K562 (cell line): ENCODE measurements around the gene FMOD. TPM values are rescaled to one million over a fixed set of nuclear protein-coding genes. Genes with fewer than 3 reads are reported as not detected.

ENCODE experiments used
- CBX5 ChIP-seq: IDR thresholded peaks from 2 replicates; pipeline ENCODE4 v1.6.1; 2014; ENCODE audit warnings: low read depth, borderline replicate concordance
- DDX20 ChIP-seq: fragments of 450-650 bp; IDR thresholded peaks from 2 replicates; pipeline ENCODE4 v1.6.1; 2016; ENCODE audit warnings: missing genetic modification characterization, low read depth, mild to moderate bottlenecking, missing compliant biosample characterization, moderate library complexity
- EP300 ChIP-seq: IDR thresholded peaks from 2 replicates; pipeline ENCODE4 v1.6.1; 2012; ENCODE audit warnings: low read length, improper control_type of control experiment
- FUS ChIP-seq: fragments of 200-400 bp; formaldehyde crosslinking; optimal IDR thresholded peaks from 2 replicates; pipeline ENCODE3; 2017; ENCODE audit warnings: low read depth, low read length
- HINFP ChIP-seq: fragments of 450-650 bp; conservative IDR thresholded peaks from 2 replicates; pipeline ENCODE4 v1.6.1; 2016; ENCODE audit warnings: missing genetic modification characterization, low read depth, mild to moderate bottlenecking, control low read depth, missing compliant biosample characterization
- KLF16 ChIP-seq: IDR thresholded peaks from 2 replicates; pipeline ENCODE4 v1.6.1; 2016; ENCODE audit warnings: antibody characterized with exemption
- KLF6 ChIP-seq: fragments of 250-450 bp; sonication (Bioruptor Pico); IDR thresholded peaks from 2 replicates; pipeline ENCODE4 v1.4.0; 2020; ENCODE audit warnings: mild to moderate bottlenecking, moderate library complexity, borderline replicate concordance
- MTA1 ChIP-seq: fragments of 450-650 bp; IDR thresholded peaks from 2 replicates; pipeline ENCODE4 v1.6.1; 2017; ENCODE audit warnings: borderline replicate concordance
- MYNN ChIP-seq, 2 experiments: sonication (generic); formaldehyde crosslinking in 1 of 2; IDR thresholded peaks; 2 replicates each; pipeline versions ENCODE4 v1.5.0 to v1.6.1; 2016 to 2020; ENCODE audit warnings: antibody characterized with exemption in 1 of 2, missing genetic modification reagents in 1 of 2
- NEUROD1 ChIP-seq: fragments of 150-350 bp; IDR thresholded peaks from 2 replicates; pipeline ENCODE4 v1.6.1; 2014; ENCODE audit warnings: borderline replicate concordance, low read length, low read depth; ENCODE audit not compliant: partially characterized antibody
- NFE2 ChIP-seq: IDR thresholded peaks from 2 replicates; pipeline ENCODE4 v1.6.1; 2014; ENCODE audit warnings: antibody characterized with exemption, low read depth
- PPARD ChIP-seq: fragments of 250-450 bp; sonication (Bioruptor Pico); IDR thresholded peaks from 2 replicates; pipeline ENCODE4 v1.8.0; 2022; ENCODE audit warnings: inconsistent platforms, mild to moderate bottlenecking, moderate library complexity
- RBM17 ChIP-seq: fragments of 200-400 bp; formaldehyde crosslinking; IDR thresholded peaks from 2 replicates; pipeline ENCODE4 v1.6.1; 2017; ENCODE audit warnings: low read depth, mild to moderate bottlenecking, low read length, borderline replicate concordance
- RBM25 ChIP-seq: fragments of 200-400 bp; formaldehyde crosslinking; IDR thresholded peaks from 2 replicates; pipeline ENCODE4 v1.6.1; 2018; ENCODE audit warnings: low read length, low read depth, moderate library complexity; ENCODE audit not compliant: severe bottlenecking
- SMARCB1 ChIP-seq: IDR thresholded peaks from 2 replicates; pipeline ENCODE4 v1.6.1; 2011; ENCODE audit warnings: improper control_type of control experiment, low read depth; ENCODE audit not compliant: insufficient read length
- STAT5A ChIP-seq: IDR thresholded peaks from 2 replicates; pipeline ENCODE4 v1.6.1; 2012; ENCODE audit warnings: low read length, inconsistent platforms, borderline replicate concordance
- ZBTB1 ChIP-seq: sonication (generic); formaldehyde crosslinking; IDR thresholded peaks from 2 replicates; pipeline ENCODE4 v1.8.1; 2023; ENCODE audit warnings: missing genetic modification reagents, low read depth, mild to moderate bottlenecking, borderline replicate concordance
- polyA plus RNA-seq, 8 experiments: library from polyadenylated mRNA; depleted of rRNA in 4 of 8; stranded (reverse) in 5 of 8; unstranded in 3 of 8; fragments of >200 nt; fragmentation: Nextera tagmentation in 2 of 8; fragmentation: Illumina TruSeq in 1 of 8; extraction: Ambion mirVana in 2 of 8; extraction: Trizol in 1 of 8; gene quantifications; 2 replicates each; pipeline versions ENCODE4 v1.2.1 to v1.2.3, GENCODE V29; 2011 to 2014; ENCODE audit warnings: inconsistent platforms in 1 of 8, missing spikeins in 1 of 8
- total RNA-seq, 7 experiments: library from RNA; depleted of rRNA in 6 of 7; stranded (reverse); fragments of >200 nt in 6 of 7; fragmentation: Illumina TruSeq in 2 of 7; extraction: Trizol in 2 of 7; gene quantifications; 2 replicates each; pipeline versions ENCODE4 v1.2.1 to v1.2.3, GENCODE V29; 2011 to 2021; ENCODE audit warnings: low replicate concordance in 1 of 7
- TF ChIP-seq, protein P1 (sequence below), 2 experiments: fragments of 450-650 bp; IDR thresholded peaks; 2 replicates each; pipeline ENCODE4 v1.6.1; 2018; ENCODE audit warnings: mild to moderate bottlenecking in 2 of 2, low read depth in 1 of 2; ENCODE audit not compliant: partially characterized antibody in 2 of 2
- TF ChIP-seq, protein P2 (sequence below): fragments of 450-650 bp; formaldehyde crosslinking; conservative IDR thresholded peaks from 2 replicates; pipeline ENCODE4 v1.4.0; 2022; ENCODE audit warnings: mild to moderate bottlenecking, missing genetic modification characterization
- TF ChIP-seq, protein P3 (sequence below): sonication (generic); formaldehyde crosslinking; IDR thresholded peaks from 2 replicates; pipeline ENCODE4 v1.8.0; 2023; ENCODE audit warnings: mild to moderate bottlenecking, missing genetic modification reagents

The FMOD gene
- total and polyA plus RNA-seq, 9 of the 15 experiments (the other 6 are each of a cell fraction or from before 2014, with no cell fraction given): 0.03 to 0.13 (median 0.03) TPM; not detected in 6

GRCh38 chr1:203342192-203342940, 8.6 kb downstream of the FMOD start (continued):
- no peak for TF ChIP-seq STAT5A
- no peak for TF ChIP-seq SMARCB1
- no peak for TF ChIP-seq HINFP
- TF ChIP-seq KLF16: peak; percentile 19; the same call in 1 of the 2 replicates
- no peak for TF ChIP-seq ZBTB1
- no peak for TF ChIP-seq NFE2
- TF ChIP-seq RBM25: no peak
- TF ChIP-seq, protein P1, sequence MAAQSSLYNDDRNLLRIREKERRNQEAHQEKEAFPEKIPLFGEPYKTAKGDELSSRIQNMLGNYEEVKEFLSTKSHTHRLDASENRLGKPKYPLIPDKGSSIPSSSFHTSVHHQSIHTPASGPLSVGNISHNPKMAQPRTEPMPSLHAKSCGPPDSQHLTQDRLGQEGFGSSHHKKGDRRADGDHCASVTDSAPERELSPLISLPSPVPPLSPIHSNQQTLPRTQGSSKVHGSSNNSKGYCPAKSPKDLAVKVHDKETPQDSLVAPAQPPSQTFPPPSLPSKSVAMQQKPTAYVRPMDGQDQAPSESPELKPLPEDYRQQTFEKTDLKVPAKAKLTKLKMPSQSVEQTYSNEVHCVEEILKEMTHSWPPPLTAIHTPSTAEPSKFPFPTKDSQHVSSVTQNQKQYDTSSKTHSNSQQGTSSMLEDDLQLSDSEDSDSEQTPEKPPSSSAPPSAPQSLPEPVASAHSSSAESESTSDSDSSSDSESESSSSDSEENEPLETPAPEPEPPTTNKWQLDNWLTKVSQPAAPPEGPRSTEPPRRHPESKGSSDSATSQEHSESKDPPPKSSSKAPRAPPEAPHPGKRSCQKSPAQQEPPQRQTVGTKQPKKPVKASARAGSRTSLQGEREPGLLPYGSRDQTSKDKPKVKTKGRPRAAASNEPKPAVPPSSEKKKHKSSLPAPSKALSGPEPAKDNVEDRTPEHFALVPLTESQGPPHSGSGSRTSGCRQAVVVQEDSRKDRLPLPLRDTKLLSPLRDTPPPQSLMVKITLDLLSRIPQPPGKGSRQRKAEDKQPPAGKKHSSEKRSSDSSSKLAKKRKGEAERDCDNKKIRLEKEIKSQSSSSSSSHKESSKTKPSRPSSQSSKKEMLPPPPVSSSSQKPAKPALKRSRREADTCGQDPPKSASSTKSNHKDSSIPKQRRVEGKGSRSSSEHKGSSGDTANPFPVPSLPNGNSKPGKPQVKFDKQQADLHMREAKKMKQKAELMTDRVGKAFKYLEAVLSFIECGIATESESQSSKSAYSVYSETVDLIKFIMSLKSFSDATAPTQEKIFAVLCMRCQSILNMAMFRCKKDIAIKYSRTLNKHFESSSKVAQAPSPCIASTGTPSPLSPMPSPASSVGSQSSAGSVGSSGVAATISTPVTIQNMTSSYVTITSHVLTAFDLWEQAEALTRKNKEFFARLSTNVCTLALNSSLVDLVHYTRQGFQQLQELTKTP (IDR thresholded peaks at IDR 0.05; ENCODE audit: low read depth in 1 of 2, partially characterized antibody in 2 of 2): no peak
- no peak for TF ChIP-seq PPARD
- TF ChIP-seq RBM17: no peak
- TF ChIP-seq NEUROD1: no peak
- TF ChIP-seq CBX5: no peak
- no peak for TF ChIP-seq KLF6
- TF ChIP-seq EP300: 0 out of 2 replicates have a peak, but pooled peaks have one; percentile 16
- TF ChIP-seq DDX20 (tag): no peak
- TF ChIP-seq, protein P2, sequence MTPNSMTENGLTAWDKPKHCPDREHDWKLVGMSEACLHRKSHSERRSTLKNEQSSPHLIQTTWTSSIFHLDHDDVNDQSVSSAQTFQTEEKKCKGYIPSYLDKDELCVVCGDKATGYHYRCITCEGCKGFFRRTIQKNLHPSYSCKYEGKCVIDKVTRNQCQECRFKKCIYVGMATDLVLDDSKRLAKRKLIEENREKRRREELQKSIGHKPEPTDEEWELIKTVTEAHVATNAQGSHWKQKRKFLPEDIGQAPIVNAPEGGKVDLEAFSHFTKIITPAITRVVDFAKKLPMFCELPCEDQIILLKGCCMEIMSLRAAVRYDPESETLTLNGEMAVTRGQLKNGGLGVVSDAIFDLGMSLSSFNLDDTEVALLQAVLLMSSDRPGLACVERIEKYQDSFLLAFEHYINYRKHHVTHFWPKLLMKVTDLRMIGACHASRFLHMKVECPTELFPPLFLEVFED (CRISPR knock-in tag): no peak
- no peak for TF ChIP-seq FUS
- TF ChIP-seq, protein P3, sequence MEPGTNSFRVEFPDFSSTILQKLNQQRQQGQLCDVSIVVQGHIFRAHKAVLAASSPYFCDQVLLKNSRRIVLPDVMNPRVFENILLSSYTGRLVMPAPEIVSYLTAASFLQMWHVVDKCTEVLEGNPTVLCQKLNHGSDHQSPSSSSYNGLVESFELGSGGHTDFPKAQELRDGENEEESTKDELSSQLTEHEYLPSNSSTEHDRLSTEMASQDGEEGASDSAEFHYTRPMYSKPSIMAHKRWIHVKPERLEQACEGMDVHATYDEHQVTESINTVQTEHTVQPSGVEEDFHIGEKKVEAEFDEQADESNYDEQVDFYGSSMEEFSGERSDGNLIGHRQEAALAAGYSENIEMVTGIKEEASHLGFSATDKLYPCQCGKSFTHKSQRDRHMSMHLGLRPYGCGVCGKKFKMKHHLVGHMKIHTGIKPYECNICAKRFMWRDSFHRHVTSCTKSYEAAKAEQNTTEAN (CRISPR knock-in tag): no peak
- no peak for TF ChIP-seq MTA1
- no peak for TF ChIP-seq MYNN (IDR thresholded peaks at IDR 0.05)
- TF ChIP-seq MYNN (CRISPR knock-in tag; IDR thresholded peaks at IDR 0.05): no peak
